SU-DHL-6 (cell line): ENCODE measurements around the gene FLT1.
A peak's percentile ranks its signal among the peaks of the same experiment; 100 is the strongest.

Experiments
- H2AFZ ChIP-seq: fragments of 200-600 bp; sonication (generic); 2 replicates; pipeline ENCODE4 v1.6.1; 2014; ENCODE audit warnings: low read depth, mild to moderate bottlenecking, moderate library complexity, mixed read lengths, antibody characterized with exemption, low read length; ENCODE audit not compliant: severe bottlenecking
- H3F3A ChIP-seq: fragments of 200-600 bp; shearing (Covaris generic); 2 replicates; pipeline ENCODE4 v1.6.0; 2016; ENCODE audit warnings: antibody characterized with exemption, mild to moderate bottlenecking; ENCODE audit not compliant: insufficient read depth
- H3K27ac ChIP-seq: fragments of 200-600 bp; sonication (generic); 2 replicates; pipeline ENCODE4 v1.5.1; 2016; ENCODE audit warnings: low read depth, mild to moderate bottlenecking, low read length, moderate library complexity, mixed read lengths
- H3K27me3 ChIP-seq: fragments of 200-600 bp; sonication (generic), shearing (Covaris generic); 2 replicates; pipeline ENCODE4 v1.6.0; 2014; ENCODE audit warnings: mild to moderate bottlenecking, low read length
- H3K36me3 ChIP-seq: fragments of 200-600 bp; sonication (generic); 2 replicates; pipeline ENCODE4 v1.6.1; 2014; ENCODE audit warnings: mild to moderate bottlenecking, low read length, mixed read lengths
- H3K4me2 ChIP-seq: fragments of 300-600, 200-600 bp; shearing (Covaris generic), sonication (generic); 2 replicates; pipeline ENCODE4 v1.6.0; 2014; ENCODE audit warnings: low read length, low read depth, mild to moderate bottlenecking; ENCODE audit not compliant: poor library complexity, severe bottlenecking
- H3K4me3 ChIP-seq: fragments of 200-600 bp; sonication (generic); 2 replicates; pipeline ENCODE4 v1.5.1; 2014; ENCODE audit warnings: antibody characterized with exemption, low read length, mild to moderate bottlenecking, mixed read lengths; ENCODE audit not compliant: insufficient read depth, poor library complexity, severe bottlenecking
- H3K79me2 ChIP-seq: fragments of 200-600 bp; sonication (generic); 2 replicates; pipeline ENCODE4 v1.6.1; 2014; ENCODE audit warnings: mild to moderate bottlenecking, low read length, moderate library complexity; ENCODE audit not compliant: insufficient read depth
- H3K9ac ChIP-seq: fragments of 200-600 bp; sonication (generic); 2 replicates; pipeline ENCODE4 v1.7.0; 2014; ENCODE audit warnings: mild to moderate bottlenecking, low read length
- H3K9me2 ChIP-seq: fragments of 200-600 bp; sonication (generic); replicated peaks from 2 replicates; pipeline ENCODE4 v1.6.1; 2014; ENCODE audit warnings: low read length; ENCODE audit not compliant: insufficient read depth
- H3K9me3 ChIP-seq: fragments of 200-600 bp; sonication (generic); 2 replicates; pipeline ENCODE4 v1.6.1; 2014; ENCODE audit warnings: low read length, mixed read lengths; ENCODE audit not compliant: insufficient read depth
- H4K20me1 ChIP-seq: fragments of 200-600 bp; sonication (generic); 2 replicates; pipeline ENCODE4 v1.6.1; 2014; ENCODE audit warnings: low read depth, mild to moderate bottlenecking, antibody characterized with exemption, low read length, moderate library complexity, mixed read lengths
- EZH2phosphoT487 ChIP-seq: fragments of 200-600 bp; sonication (generic), shearing (Covaris generic); conservative IDR thresholded peaks from 2 replicates; pipeline ENCODE4 v1.6.1; 2018; ENCODE audit warnings: mild to moderate bottlenecking, antibody characterized with exemption, low read length, moderate library complexity, mixed read lengths
- TF ChIP-seq, protein P1 (sequence below): fragments of 200-600 bp; sonication (generic); IDR thresholded peaks from one replicate; pipeline ENCODE4 v1.5.1; 2017; ENCODE audit warnings: antibody characterized with exemption, mild to moderate bottlenecking, low read length, moderate library complexity; ENCODE audit not compliant: insufficient read depth, poor library complexity, severe bottlenecking

The FLT1 gene

GRCh38 chr13:28313579-28313978 lies 181.3 kb downstream of the FLT1 start:
- Histone ChIP-seq H3K27ac (no peak overlapping the region), H3F3A (no peaks in the 10 kb centered on the region), H3K4me2 (no peak overlapping the region), H3K9me2 (no peaks in the 10 kb centered on the region), H3K27me3 (no peaks in the 10 kb centered on the region), H3K4me3 (no peak overlapping the region), H3K79me2 (no peaks in the 10 kb centered on the region), H4K20me1 (no peaks in the 10 kb centered on the region), H3K36me3 (no peaks in the 10 kb centered on the region), H3K9me3 (no peaks in the 10 kb centered on the region), H3K9ac (no peak overlapping the region), H2AFZ (no peak overlapping the region)
- TF ChIP-seq, protein P1, sequence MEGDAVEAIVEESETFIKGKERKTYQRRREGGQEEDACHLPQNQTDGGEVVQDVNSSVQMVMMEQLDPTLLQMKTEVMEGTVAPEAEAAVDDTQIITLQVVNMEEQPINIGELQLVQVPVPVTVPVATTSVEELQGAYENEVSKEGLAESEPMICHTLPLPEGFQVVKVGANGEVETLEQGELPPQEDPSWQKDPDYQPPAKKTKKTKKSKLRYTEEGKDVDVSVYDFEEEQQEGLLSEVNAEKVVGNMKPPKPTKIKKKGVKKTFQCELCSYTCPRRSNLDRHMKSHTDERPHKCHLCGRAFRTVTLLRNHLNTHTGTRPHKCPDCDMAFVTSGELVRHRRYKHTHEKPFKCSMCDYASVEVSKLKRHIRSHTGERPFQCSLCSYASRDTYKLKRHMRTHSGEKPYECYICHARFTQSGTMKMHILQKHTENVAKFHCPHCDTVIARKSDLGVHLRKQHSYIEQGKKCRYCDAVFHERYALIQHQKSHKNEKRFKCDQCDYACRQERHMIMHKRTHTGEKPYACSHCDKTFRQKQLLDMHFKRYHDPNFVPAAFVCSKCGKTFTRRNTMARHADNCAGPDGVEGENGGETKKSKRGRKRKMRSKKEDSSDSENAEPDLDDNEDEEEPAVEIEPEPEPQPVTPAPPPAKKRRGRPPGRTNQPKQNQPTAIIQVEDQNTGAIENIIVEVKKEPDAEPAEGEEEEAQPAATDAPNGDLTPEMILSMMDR = peak; percentile 15
- TF ChIP-seq EZH2phosphoT487 = no peak

- Histone ChIP-seq H4K20me1 (no peaks in the 10 kb centered on the region), H3K4me3 (no peak overlapping the region), H3K27ac (no peak overlapping the region), H3K4me2 (no peak overlapping the region), H3K9me3 (no peaks in the 10 kb centered on the region), H3K9ac (no peak overlapping the region), H3K79me2 (no peaks in the 10 kb centered on the region), H2AFZ (no peak overlapping the region), H3K27me3 (no peaks in the 10 kb centered on the region), H3K9me2 (no peaks in the 10 kb centered on the region), H3K36me3 (no peaks in the 10 kb centered on the region), H3F3A (no peaks in the 10 kb centered on the region)
- TF ChIP-seq, protein P1 = no peak
- TF ChIP-seq EZH2phosphoT487 = no peak
These were observed 188.6 kb downstream of the FLT1 start for GRCh38 chr13:28306325-28306724.

- TF ChIP-seq, protein P1 = no peak
- TF ChIP-seq EZH2phosphoT487 = no peak
- Histone ChIP-seq H4K20me1 (no peaks in the 10 kb centered on the region), H2AFZ (no peak overlapping the region), H3K9ac (no peak overlapping the region), H3K4me2 (no peak overlapping the region), H3F3A (no peaks in the 10 kb centered on the region), H3K9me2 (no peaks in the 10 kb centered on the region), H3K79me2 (no peaks in the 10 kb centered on the region), H3K27ac (no peak overlapping the region), H3K4me3 (no peak overlapping the region), H3K9me3 (no peaks in the 10 kb centered on the region), H3K36me3 (no peaks in the 10 kb centered on the region), H3K27me3 (no peaks in the 10 kb centered on the region)
These were observed 193.1 kb downstream of the FLT1 start for GRCh38 chr13:28301839-28302238.

GRCh38 chr13:28299916-28300315 lies 195.0 kb downstream of the FLT1 start:
- H3K4me2 ChIP-seq = no peak overlapping the region
- H3K4me3 ChIP-seq = no peak overlapping the region
- TF ChIP-seq EZH2phosphoT487 = no peak
- TF ChIP-seq, protein P1 = no peak
- no peaks in the 10 kb centered on the region for H3F3A ChIP-seq
- no peaks in the 10 kb centered on the region for H3K27me3 ChIP-seq
- no peaks in the 10 kb centered on the region for H3K36me3 ChIP-seq
- H4K20me1 ChIP-seq = no peaks in the 10 kb centered on the region
- H3K9me2 ChIP-seq = no peaks in the 10 kb centered on the region
- H3K9ac ChIP-seq = no peak overlapping the region
- H3K79me2 ChIP-seq = no peaks in the 10 kb centered on the region
- no peak overlapping the region for H2AFZ ChIP-seq
- H3K9me3 ChIP-seq = no peaks in the 10 kb centered on the region
- H3K27ac ChIP-seq = no peak overlapping the region
